ENCODE results near the gene CNP. TPM values are rescaled to one million over a fixed set of nuclear protein-coding genes. Genes with fewer than 3 reads are reported as not detected.

The CNP gene
- total RNA-seq, 1 experiment from 2014 or later: 51.2 TPM

DNA sequence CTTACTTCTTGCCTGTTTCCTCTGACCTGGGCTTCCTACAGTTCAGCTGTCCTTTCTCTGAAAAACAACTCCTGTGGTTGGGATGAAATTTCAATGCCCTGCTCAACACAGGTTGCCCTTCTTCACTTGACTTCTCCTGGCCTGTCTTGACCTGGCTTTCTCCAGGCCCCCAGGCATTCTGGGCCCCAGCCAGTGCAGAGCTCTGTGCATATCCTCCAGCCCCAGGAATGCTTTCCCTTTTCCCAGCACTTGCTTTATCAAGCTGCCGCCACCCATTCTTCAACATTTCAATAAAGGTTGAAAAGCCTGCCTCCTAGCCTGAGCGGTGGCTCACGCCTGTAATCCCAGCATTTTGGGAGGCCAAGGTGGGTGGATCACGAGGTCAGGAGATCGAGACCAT is 25.4 kb upstream of the CNP start:
- H3K36me3 ChIP-seq (ENCODE audit: control insufficient read depth in 1 of 2, insufficient read depth in 2 of 2, low read length in 2 of 2): no peaks in the 10 kb centered on the region
- no peak overlapping the region for H3K9ac ChIP-seq (ENCODE audit: low read length)
- peaks cover 5 to 18% of the 10 kb centered on the region in 2 experiments; a peak in 3 of 4 replicates for H3K4me1 ChIP-seq (ENCODE audit: control insufficient read depth in 1 of 2, insufficient read depth in 2 of 2, low read length in 2 of 2)
- H3K9me3 ChIP-seq (ENCODE audit: control insufficient read depth in 1 of 2, insufficient read depth in 1 of 2, low read depth in 1 of 2, low read length in 2 of 2): no peaks in the 10 kb centered on the region
- no peak overlapping the region for H3K27ac ChIP-seq (ENCODE audit: low read depth, low read length)
- no peak overlapping the region for H3K4me3 ChIP-seq (replicated peaks in 1 of 2; ENCODE audit: low read depth in 1 of 2, low read length in 2 of 2)
- H3K9me2 ChIP-seq (ENCODE audit: insufficient read depth): no peaks in the 10 kb centered on the region
- intact Hi-C loops (cut with micrococcal nuclease): no loop called here
- ATAC-seq (no peak), DNase-seq (ENCODE audit: low read depth, low spot score) (no peak)
- no TSS peak for BruUV-seq (replicated peaks)
- no peaks in the 10 kb centered on the region for H3K27me3 ChIP-seq (ENCODE audit: insufficient read depth, low read length)
- H2AFZ ChIP-seq (ENCODE audit: low read depth, low read length, poor library complexity, severe bottlenecking): no peak overlapping the region
- ChIA-PET POLR2A (no interaction called here), CTCF (no interaction called here), RAD21 (ENCODE audit: low non-redundant PET in 1 of 2, low total read pairs in 2 of 2, uncharacterized antibody in 2 of 2, unreplicated experiment in 2 of 2) (no interaction called here)
- TF ChIP-seq, protein P1, sequence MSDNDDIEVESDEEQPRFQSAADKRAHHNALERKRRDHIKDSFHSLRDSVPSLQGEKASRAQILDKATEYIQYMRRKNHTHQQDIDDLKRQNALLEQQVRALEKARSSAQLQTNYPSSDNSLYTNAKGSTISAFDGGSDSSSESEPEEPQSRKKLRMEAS (IDR thresholded peaks at IDR 0.05): no peak
- TF ChIP-seq ZNF274 (IDR thresholded peaks at IDR 0.05; ENCODE audit: low read depth, low read length): no peak
- no peak for TF ChIP-seq ZFX (IDR thresholded peaks at IDR 0.05)
- no peak overlapping the region for H3K4me2 ChIP-seq (ENCODE audit: low read length)
- H3K79me2 ChIP-seq (ENCODE audit: insufficient read depth, low read length): no peaks in the 10 kb centered on the region
- no peaks in the 10 kb centered on the region for H4K20me1 ChIP-seq (ENCODE audit: insufficient read depth)

DNA sequence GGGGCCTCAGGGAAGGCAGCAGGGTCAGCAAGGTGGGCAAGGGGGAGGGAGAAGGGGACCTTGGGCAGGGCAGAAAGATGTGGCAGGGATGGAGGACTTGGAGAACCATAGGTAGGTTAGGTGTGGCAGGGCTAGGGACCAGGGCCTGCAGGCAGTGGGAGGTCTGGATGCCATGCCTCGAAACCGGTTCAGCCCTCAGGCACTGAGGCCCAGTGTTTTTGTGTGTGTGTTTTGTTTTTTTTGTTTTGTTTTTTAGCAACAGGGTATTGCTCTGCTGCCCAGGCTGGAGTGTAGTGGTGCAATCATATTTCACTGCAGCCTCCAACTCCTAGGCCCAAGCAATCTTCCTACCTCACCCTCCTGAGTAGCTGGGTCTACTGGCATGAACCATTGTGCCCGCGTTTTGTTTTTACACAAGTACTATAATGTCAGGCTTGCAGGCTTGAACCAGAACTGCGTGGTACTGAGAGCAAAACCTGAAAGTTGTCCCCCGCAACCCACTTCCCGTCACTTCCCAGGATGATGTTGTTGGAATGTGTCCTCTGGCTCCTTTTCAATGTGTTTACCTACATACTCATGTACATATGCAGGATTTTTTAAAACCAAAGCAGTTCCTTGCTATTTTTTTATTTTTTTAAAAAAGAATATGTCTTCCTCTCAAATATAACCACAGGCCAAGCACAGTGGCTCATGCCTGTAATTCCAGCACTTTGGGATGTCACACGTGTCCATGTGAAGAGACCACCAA is 23.8 kb upstream of the CNP start:
- Histone ChIP-seq H3K79me2 (ENCODE audit: insufficient read depth, low read length) (no peaks in the 10 kb centered on the region), H3K4me3 (replicated peaks in 1 of 2; ENCODE audit: low read depth in 1 of 2, low read length in 2 of 2) (no peak overlapping the region), H3K4me1 (ENCODE audit: control insufficient read depth in 1 of 2, insufficient read depth in 2 of 2, low read length in 2 of 2) (peaks cover 5 to 18% of the 10 kb centered on the region in 2 experiments; a peak in 3 of 4 replicates), H3K9me3 (ENCODE audit: control insufficient read depth in 1 of 2, insufficient read depth in 1 of 2, low read depth in 1 of 2, low read length in 2 of 2) (no peaks in the 10 kb centered on the region), H3K27ac (ENCODE audit: low read depth, low read length) (no peak overlapping the region), H3K9ac (ENCODE audit: low read length) (no peak overlapping the region), H3K4me2 (ENCODE audit: low read length) (no peak overlapping the region), H3K36me3 (ENCODE audit: control insufficient read depth in 1 of 2, insufficient read depth in 2 of 2, low read length in 2 of 2) (no peaks in the 10 kb centered on the region), H3K27me3 (ENCODE audit: insufficient read depth, low read length) (no peaks in the 10 kb centered on the region), H4K20me1 (ENCODE audit: insufficient read depth) (no peaks in the 10 kb centered on the region), H2AFZ (ENCODE audit: low read depth, low read length, poor library complexity, severe bottlenecking) (no peak overlapping the region), H3K9me2 (ENCODE audit: insufficient read depth) (no peaks in the 10 kb centered on the region)
- no peak for TF ChIP-seq JUND (IDR thresholded peaks at IDR 0.05)
- TF ChIP-seq ZFX (IDR thresholded peaks at IDR 0.05): no peak
- TF ChIP-seq FOSL1 (IDR thresholded peaks at IDR 0.05; ENCODE audit: low read depth): no peak
- no peak for TF ChIP-seq ZNF274 (IDR thresholded peaks at IDR 0.05; ENCODE audit: low read depth, low read length)
- TF ChIP-seq, protein P2, sequence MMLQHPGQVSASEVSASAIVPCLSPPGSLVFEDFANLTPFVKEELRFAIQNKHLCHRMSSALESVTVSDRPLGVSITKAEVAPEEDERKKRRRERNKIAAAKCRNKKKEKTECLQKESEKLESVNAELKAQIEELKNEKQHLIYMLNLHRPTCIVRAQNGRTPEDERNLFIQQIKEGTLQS (IDR thresholded peaks at IDR 0.05): no peak
- TF ChIP-seq YY1 (IDR thresholded peaks at IDR 0.05; ENCODE audit: extremely low read depth, insufficient replicate concordance, low read depth, low read length): no peak
- TF ChIP-seq POLR2A (IDR thresholded peaks at IDR 0.05; ENCODE audit: borderline replicate concordance, extremely low read depth, insufficient read depth, insufficient read length): no peak
- TF ChIP-seq EZH2 (IDR thresholded peaks at IDR 0.05): no peak
- no peak for TF ChIP-seq CBX3 (IDR thresholded peaks at IDR 0.05; ENCODE audit: low read depth)
- TF ChIP-seq SRF (IDR thresholded peaks at IDR 0.05; ENCODE audit: low read depth): no peak
- ChIA-PET RAD21 (ENCODE audit: low non-redundant PET in 1 of 2, low total read pairs in 2 of 2, uncharacterized antibody in 2 of 2, unreplicated experiment in 2 of 2) (no interaction called here), POLR2A (no interaction called here), CTCF (no interaction called here)
- ATAC-seq (no peak), DNase-seq (ENCODE audit: low read depth, low spot score) (no peak)
- intact Hi-C loops (cut with micrococcal nuclease): no loop called here
- BruUV-seq (replicated peaks): no TSS peak
